ENCODE results near the gene ZDHHC11B. TPM values are rescaled to one million over a fixed set of nuclear protein-coding genes. Genes with fewer than 3 reads are reported as not detected.
A peak's percentile ranks its signal among the peaks of the same experiment; 100 is the strongest.
"Not testable (repeated sequence)": the region's sequence is repeated elsewhere in the genome, so short reads cannot be mapped to it uniquely, and the experiment has no call there.

The ZDHHC11B gene
- polyA plus RNA-seq, 1 donor (not counting 4 experiments of a cell fraction or from before 2014, with no cell fraction given) = 0.18 TPM

DNA sequence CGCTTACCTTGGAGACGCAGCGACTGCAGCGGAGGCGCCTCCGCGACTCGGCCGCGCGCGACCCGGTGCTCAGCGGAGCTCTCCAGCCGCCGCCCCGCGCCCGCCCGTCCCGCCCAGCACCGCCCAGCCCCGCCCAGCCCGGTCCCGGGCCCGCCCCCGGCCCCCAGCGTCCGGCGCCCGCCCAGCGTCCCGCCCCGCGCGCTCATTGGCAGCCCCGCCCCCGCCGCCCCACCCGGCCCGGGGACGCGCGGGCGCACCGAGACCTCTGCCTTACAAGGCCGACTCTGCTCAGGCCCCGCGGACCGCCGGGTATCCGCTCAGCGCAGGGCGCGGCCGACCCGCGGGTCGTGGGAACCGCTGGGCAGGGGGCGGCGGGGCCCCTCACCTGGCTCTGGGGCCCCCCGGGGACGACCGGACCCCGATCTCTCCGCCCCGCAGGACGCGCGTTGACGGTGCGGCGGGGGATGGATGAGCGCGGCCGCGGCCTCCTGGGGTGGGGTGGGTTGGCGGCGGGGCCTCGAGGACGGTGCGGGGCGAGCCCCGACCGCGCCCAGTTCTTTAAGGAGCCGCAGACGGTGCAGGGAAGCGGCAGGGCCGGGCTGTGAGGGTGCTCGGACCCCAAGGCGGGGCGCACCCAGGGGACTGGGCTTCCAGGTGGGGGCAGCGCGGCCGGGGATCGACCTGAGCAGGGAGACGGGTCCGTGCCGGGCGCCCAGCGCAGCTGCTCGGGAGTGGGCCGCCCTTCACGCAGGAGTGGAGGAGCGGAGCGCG lies 91.1 kb downstream of the ZDHHC11B start, which contains the start of gene TPPP:
TPPP (minus strand) TSS at position 82 of the 771 bp plus-strand sequence. CDS start 15,292 bp downstream, outside the sequence.
- dilution Hi-C loops (cut with MboI; ENCODE audit: extremely low pct_ligation_motif_present, low sequenced_read_pairs); H3K79me2 ChIP-seq (ENCODE audit: control insufficient read depth, insufficient read depth, low read length); H4K20me1 ChIP-seq (ENCODE audit: control insufficient read depth, extremely low read depth, insufficient read depth, low read length); H3K4me1 ChIP-seq (ENCODE audit: control insufficient read depth, extremely low read depth, insufficient read depth, low read length); FAIRE-seq; H3K9me3 ChIP-seq (ENCODE audit: control insufficient read depth, low read depth, low read length); H3K9me1 ChIP-seq (ENCODE audit: control insufficient read depth, extremely low read depth, insufficient read depth, low read length); H3K27ac ChIP-seq (ENCODE audit: control insufficient read depth, insufficient read depth, low read length); DNase-seq (ENCODE audit: low read depth, low spot score); H3K36me3 ChIP-seq (ENCODE audit: control insufficient read depth in 2 of 2, extremely low read depth in 1 of 2, insufficient read depth in 2 of 2, low read length in 2 of 2); H3K27me3 ChIP-seq (ENCODE audit: control insufficient read depth, extremely low read depth, insufficient read depth, low read length): not testable (repeated sequence)
- H3K9ac ChIP-seq (ENCODE audit: control insufficient read depth, extremely low read depth, insufficient read depth, low read length) = peak within 1 kb of the TSS; percentile 22
- peak within 1 kb of the TSS; percentile 64 for H3K4me2 ChIP-seq (ENCODE audit: control insufficient read depth, extremely low read depth, insufficient read depth, low read depth, low read length)
- peak within 1 kb of the TSS; percentile 58 for H2AFZ ChIP-seq (ENCODE audit: control insufficient read depth, low read length)
- H3K4me3 ChIP-seq (ENCODE audit: control insufficient read depth in 2 of 3, extremely low read depth in 1 of 3, insufficient read depth in 2 of 3, low read depth in 1 of 3, low read length in 3 of 3) = peak within 1 kb of the TSS; percentile 34 to 62 (median 50)

DNA sequence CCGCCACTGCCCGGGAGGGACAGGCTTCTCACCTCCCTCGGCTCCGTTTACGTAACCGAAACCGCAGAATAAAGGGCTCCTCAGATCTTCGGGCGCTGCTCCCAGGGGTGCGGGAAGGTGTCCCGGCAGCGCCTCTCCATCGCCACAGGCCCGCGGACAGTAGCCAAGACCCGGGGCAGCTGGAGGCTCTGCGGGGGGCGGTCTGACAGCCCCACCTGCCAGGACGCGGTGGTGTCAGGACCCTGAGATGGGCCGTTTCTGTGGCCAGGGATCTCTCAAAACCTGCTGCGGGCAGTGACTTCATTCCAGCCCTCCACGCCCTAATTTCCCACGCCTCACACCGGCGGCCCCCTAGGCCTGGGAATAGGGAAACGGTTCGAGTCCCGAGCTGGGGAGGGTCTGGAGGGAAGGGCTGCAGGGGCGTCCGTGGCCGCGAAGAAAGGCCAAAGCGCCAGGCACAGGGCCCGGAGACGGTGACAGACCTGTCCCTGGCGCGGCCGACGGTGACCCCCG lies 91.9 kb downstream of the ZDHHC11B start:
- H3K79me2 ChIP-seq (ENCODE audit: control insufficient read depth, insufficient read depth, low read length); H3K4me1 ChIP-seq (ENCODE audit: control insufficient read depth, extremely low read depth, insufficient read depth, low read length); H3K27ac ChIP-seq (ENCODE audit: control insufficient read depth, insufficient read depth, low read length); H3K9me1 ChIP-seq (ENCODE audit: control insufficient read depth, extremely low read depth, insufficient read depth, low read length); H3K36me3 ChIP-seq (ENCODE audit: control insufficient read depth in 2 of 2, extremely low read depth in 1 of 2, insufficient read depth in 2 of 2, low read length in 2 of 2); H3K9me3 ChIP-seq (ENCODE audit: control insufficient read depth, low read depth, low read length); H3K27me3 ChIP-seq (ENCODE audit: control insufficient read depth, extremely low read depth, insufficient read depth, low read length); dilution Hi-C loops (cut with MboI; ENCODE audit: extremely low pct_ligation_motif_present, low sequenced_read_pairs); DNase-seq (ENCODE audit: low read depth, low spot score); H2AFZ ChIP-seq (ENCODE audit: control insufficient read depth, low read length); H4K20me1 ChIP-seq (ENCODE audit: control insufficient read depth, extremely low read depth, insufficient read depth, low read length): not testable (repeated sequence)
- H3K9ac ChIP-seq (ENCODE audit: control insufficient read depth, extremely low read depth, insufficient read depth, low read length) = peak overlapping the region; percentile 22
- H3K4me2 ChIP-seq (ENCODE audit: control insufficient read depth, extremely low read depth, insufficient read depth, low read depth, low read length) = peak overlapping the region; percentile 64
- FAIRE-seq = peak; percentile 29
- H3K4me3 ChIP-seq (ENCODE audit: control insufficient read depth in 2 of 3, extremely low read depth in 1 of 3, insufficient read depth in 2 of 3, low read depth in 1 of 3, low read length in 3 of 3) = peak overlapping the region in 2 of 3 experiments; percentile 32 to 50

DNA sequence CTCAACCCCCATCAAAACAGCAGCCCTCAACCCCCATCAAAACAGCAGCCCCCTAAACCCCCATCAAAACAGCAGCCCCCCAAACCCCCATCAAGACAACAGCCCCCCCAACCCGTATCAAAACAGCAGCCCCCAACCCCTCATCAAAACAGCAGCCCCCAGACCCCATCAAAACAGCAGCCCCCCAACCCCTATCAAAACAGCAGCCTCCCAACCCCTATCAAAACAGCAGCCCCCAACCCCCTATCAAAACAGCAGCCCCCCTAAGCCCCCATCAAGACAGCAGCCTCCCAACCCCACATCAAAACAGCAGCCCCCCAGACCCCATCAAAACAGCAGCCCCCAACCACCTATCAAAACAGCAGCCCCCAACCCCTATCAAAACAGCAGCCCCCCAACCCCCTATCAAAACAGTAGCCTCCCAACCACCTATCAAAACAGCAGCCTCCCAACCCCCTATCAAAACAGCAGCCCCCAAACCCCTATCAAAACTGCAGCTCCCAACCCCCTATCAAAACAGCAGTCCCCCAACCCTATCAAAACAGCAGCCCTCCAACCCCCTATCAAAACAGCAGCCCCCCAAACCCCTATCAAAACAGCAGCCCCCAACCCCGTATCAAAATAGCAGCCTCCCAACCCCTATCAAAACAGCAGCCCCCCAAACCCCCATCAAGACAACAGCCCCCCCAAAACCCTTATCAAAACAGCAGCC lies 92.6 kb downstream of the ZDHHC11B start:
- no peaks in the 10 kb centered on the region for H3K36me3 ChIP-seq (ENCODE audit: control insufficient read depth in 2 of 2, extremely low read depth in 1 of 2, insufficient read depth in 2 of 2, low read length in 2 of 2)
- H3K4me1 ChIP-seq (ENCODE audit: control insufficient read depth, extremely low read depth, insufficient read depth, low read length) = no peaks in the 10 kb centered on the region
- no peak overlapping the region for H2AFZ ChIP-seq (ENCODE audit: control insufficient read depth, low read length)
- no peaks in the 10 kb centered on the region for H4K20me1 ChIP-seq (ENCODE audit: control insufficient read depth, extremely low read depth, insufficient read depth, low read length)
- H3K9ac ChIP-seq (ENCODE audit: control insufficient read depth, extremely low read depth, insufficient read depth, low read length) = no peak overlapping the region
- H3K79me2 ChIP-seq (ENCODE audit: control insufficient read depth, insufficient read depth, low read length) = no peaks in the 10 kb centered on the region
- no peak overlapping the region for H3K27ac ChIP-seq (ENCODE audit: control insufficient read depth, insufficient read depth, low read length)
- TF ChIP-seq, protein P1, sequence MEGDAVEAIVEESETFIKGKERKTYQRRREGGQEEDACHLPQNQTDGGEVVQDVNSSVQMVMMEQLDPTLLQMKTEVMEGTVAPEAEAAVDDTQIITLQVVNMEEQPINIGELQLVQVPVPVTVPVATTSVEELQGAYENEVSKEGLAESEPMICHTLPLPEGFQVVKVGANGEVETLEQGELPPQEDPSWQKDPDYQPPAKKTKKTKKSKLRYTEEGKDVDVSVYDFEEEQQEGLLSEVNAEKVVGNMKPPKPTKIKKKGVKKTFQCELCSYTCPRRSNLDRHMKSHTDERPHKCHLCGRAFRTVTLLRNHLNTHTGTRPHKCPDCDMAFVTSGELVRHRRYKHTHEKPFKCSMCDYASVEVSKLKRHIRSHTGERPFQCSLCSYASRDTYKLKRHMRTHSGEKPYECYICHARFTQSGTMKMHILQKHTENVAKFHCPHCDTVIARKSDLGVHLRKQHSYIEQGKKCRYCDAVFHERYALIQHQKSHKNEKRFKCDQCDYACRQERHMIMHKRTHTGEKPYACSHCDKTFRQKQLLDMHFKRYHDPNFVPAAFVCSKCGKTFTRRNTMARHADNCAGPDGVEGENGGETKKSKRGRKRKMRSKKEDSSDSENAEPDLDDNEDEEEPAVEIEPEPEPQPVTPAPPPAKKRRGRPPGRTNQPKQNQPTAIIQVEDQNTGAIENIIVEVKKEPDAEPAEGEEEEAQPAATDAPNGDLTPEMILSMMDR (optimal IDR thresholded peaks at IDR 0.05 in 1 of 3, IDR thresholded peaks at IDR 0.05 in 1 of 3, conservative IDR thresholded peaks at IDR 0.05 in 1 of 3; ENCODE audit: extremely low read depth in 1 of 3, insufficient read depth in 2 of 3, low read length in 3 of 3) = no peak
- TF ChIP-seq EZH2 (IDR thresholded peaks at IDR 0.05; ENCODE audit: low read length) = no peak
- DNase-seq (ENCODE audit: low read depth, low spot score) = no peak
- dilution Hi-C loops (cut with MboI; ENCODE audit: extremely low pct_ligation_motif_present, low sequenced_read_pairs) = no loop called here
- peak overlapping the region in 2 of 3 experiments; percentile 32 to 50 for H3K4me3 ChIP-seq (ENCODE audit: control insufficient read depth in 2 of 3, extremely low read depth in 1 of 3, insufficient read depth in 2 of 3, low read depth in 1 of 3, low read length in 3 of 3)
- H3K9me1 ChIP-seq (ENCODE audit: control insufficient read depth, extremely low read depth, insufficient read depth, low read length) = no peaks in the 10 kb centered on the region
- H3K9me3 ChIP-seq (ENCODE audit: control insufficient read depth, low read depth, low read length) = no peaks in the 10 kb centered on the region
- no peak for FAIRE-seq
- H3K27me3 ChIP-seq (ENCODE audit: control insufficient read depth, extremely low read depth, insufficient read depth, low read length) = no peaks in the 10 kb centered on the region
- peak overlapping the region; percentile 64 for H3K4me2 ChIP-seq (ENCODE audit: control insufficient read depth, extremely low read depth, insufficient read depth, low read depth, low read length)

DNA sequence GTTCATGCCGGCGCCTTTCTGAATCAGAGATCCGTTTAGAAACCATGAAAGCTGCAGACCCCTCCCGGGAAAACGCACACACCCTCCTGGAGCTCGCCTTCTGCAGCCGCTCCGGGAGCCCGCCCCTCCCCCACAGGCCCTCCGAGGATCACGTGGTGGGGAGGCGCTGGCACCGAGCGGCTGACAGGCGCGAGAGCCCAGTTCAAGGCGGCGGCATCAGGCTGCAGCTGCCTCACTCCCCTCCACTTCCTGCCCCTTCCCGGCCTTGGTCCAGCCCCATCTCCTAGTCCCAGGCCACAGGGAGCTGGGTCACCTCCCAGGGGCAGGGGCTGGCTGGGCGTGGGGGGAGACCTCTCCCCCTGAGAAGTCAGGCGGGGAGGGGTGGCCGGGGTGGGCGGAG lies 93.5 kb downstream of the ZDHHC11B start:
- H3K79me2 ChIP-seq (ENCODE audit: control insufficient read depth, insufficient read depth, low read length); H2AFZ ChIP-seq (ENCODE audit: control insufficient read depth, low read length); H3K4me1 ChIP-seq (ENCODE audit: control insufficient read depth, extremely low read depth, insufficient read depth, low read length); H4K20me1 ChIP-seq (ENCODE audit: control insufficient read depth, extremely low read depth, insufficient read depth, low read length); dilution Hi-C loops (cut with MboI; ENCODE audit: extremely low pct_ligation_motif_present, low sequenced_read_pairs); H3K27ac ChIP-seq (ENCODE audit: control insufficient read depth, insufficient read depth, low read length); H3K4me2 ChIP-seq (ENCODE audit: control insufficient read depth, extremely low read depth, insufficient read depth, low read depth, low read length); H3K9me3 ChIP-seq (ENCODE audit: control insufficient read depth, low read depth, low read length); H3K36me3 ChIP-seq (ENCODE audit: control insufficient read depth in 2 of 2, extremely low read depth in 1 of 2, insufficient read depth in 2 of 2, low read length in 2 of 2); H3K9me1 ChIP-seq (ENCODE audit: control insufficient read depth, extremely low read depth, insufficient read depth, low read length); H3K9ac ChIP-seq (ENCODE audit: control insufficient read depth, extremely low read depth, insufficient read depth, low read length); DNase-seq (ENCODE audit: low read depth, low spot score); H3K4me3 ChIP-seq (ENCODE audit: control insufficient read depth in 2 of 3, extremely low read depth in 1 of 3, insufficient read depth in 2 of 3, low read depth in 1 of 3, low read length in 3 of 3); H3K27me3 ChIP-seq (ENCODE audit: control insufficient read depth, extremely low read depth, insufficient read depth, low read length): not testable (repeated sequence)
- FAIRE-seq = peak; percentile 57

Data from keratinocyte (primary cell).